ENCODE measurements around the gene TMEM269.

Gene TMEM269

GRCh38 chr1:42820813-42821212, 36.0 kb downstream of the TMEM269 start:
- DNase-seq (ENCODE audit: low read depth in 2 of 3, low spot score in 2 of 3) = no peak

- no peak for DNase-seq (ENCODE audit: low read depth in 2 of 3, low spot score in 2 of 3)
These were observed 36.9 kb downstream of the TMEM269 start for GRCh38 chr1:42821690-42822089.

- DNase-seq (ENCODE audit: low read depth in 2 of 3, low spot score in 2 of 3) = no peak
These were observed 38.1 kb downstream of the TMEM269 start for GRCh38 chr1:42822800-42823392.

GRCh38 chr1:42824481-42825035, 39.8 kb downstream of the TMEM269 start:
- no peak for DNase-seq (ENCODE audit: low read depth in 2 of 3, low spot score in 2 of 3)

- DNase-seq (ENCODE audit: low read depth in 2 of 3, low spot score in 2 of 3) = no peak
These were observed 40.5 kb downstream of the TMEM269 start for GRCh38 chr1:42825036-42825851.

GRCh38 chr1:42830631-42831030, 45.8 kb downstream of the TMEM269 start:
- no peak for DNase-seq (ENCODE audit: low read depth in 2 of 3, low spot score in 2 of 3)

GRCh38 chr1:42831273-42831672, 46.5 kb downstream of the TMEM269 start:
- no peak for DNase-seq (ENCODE audit: low read depth in 2 of 3, low spot score in 2 of 3)

GRCh38 chr1:42832641-42833240, 48.0 kb downstream of the TMEM269 start:
- DNase-seq (ENCODE audit: low read depth in 2 of 3, low spot score in 2 of 3) = no peak

- DNase-seq (ENCODE audit: low read depth in 2 of 3, low spot score in 2 of 3) = no peak
These were observed 49.2 kb downstream of the TMEM269 start for GRCh38 chr1:42833981-42834380.

- DNase-seq (ENCODE audit: low read depth in 2 of 3, low spot score in 2 of 3) = no peak
These were observed 50.0 kb downstream of the TMEM269 start for GRCh38 chr1:42834803-42835202.

GRCh38 chr1:42835422-42835821, 50.6 kb downstream of the TMEM269 start:
- DNase-seq (ENCODE audit: low read depth in 2 of 3, low spot score in 2 of 3) = no peak

- no peak for DNase-seq (ENCODE audit: low read depth in 2 of 3, low spot score in 2 of 3)
These were observed 52.9 kb downstream of the TMEM269 start for GRCh38 chr1:42837709-42838108.

- DNase-seq (ENCODE audit: low read depth in 2 of 3, low spot score in 2 of 3) = no peak
These were observed 53.8 kb downstream of the TMEM269 start for GRCh38 chr1:42838482-42839190.

- DNase-seq (ENCODE audit: low read depth in 2 of 3, low spot score in 2 of 3) = no peak
These were observed 56.2 kb downstream of the TMEM269 start for GRCh38 chr1:42841010-42841409.

GRCh38 chr1:42841440-42842147, 56.8 kb downstream of the TMEM269 start:
- no peak for DNase-seq (ENCODE audit: low read depth in 2 of 3, low spot score in 2 of 3)

GRCh38 chr1:42844592-42845140, 59.9 kb downstream of the TMEM269 start:
- no peak for DNase-seq (ENCODE audit: low read depth in 2 of 3, low spot score in 2 of 3)

- DNase-seq (ENCODE audit: low read depth in 2 of 3, low spot score in 2 of 3) = no peak
These were observed 60.4 kb downstream of the TMEM269 start for GRCh38 chr1:42845193-42845592.

GRCh38 chr1:42845866-42846256, 61.1 kb downstream of the TMEM269 start:
- no peak for DNase-seq (ENCODE audit: low read depth in 2 of 3, low spot score in 2 of 3)

- peak; percentile 46 to 72 (median 69) for DNase-seq (ENCODE audit: low read depth in 2 of 3, low spot score in 2 of 3)
These were observed 61.7 kb downstream of the TMEM269 start, which contains the start of gene ZNF691 for GRCh38 chr1:42846257-42847110. Gene ZNF691 (plus strand): TSS chr1:42846613. CDS start chr1:42849659, 3,046 bp downstream.
